OCI-LY1 (cell line): Measurements from ENCODE around the gene C3.

ENCODE experiments used
- H2AFZ ChIP-seq: fragments of 200-600 bp; sonication (generic), shearing (Covaris generic); 2 replicates; pipeline ENCODE4 v1.6.0; 2014; ENCODE audit warnings: antibody characterized with exemption, mild to moderate bottlenecking, low read length
- H3F3A ChIP-seq: fragments of 200-600 bp; sonication (generic), shearing (Covaris generic); 2 replicates; pipeline ENCODE4 v1.6.0; 2014; ENCODE audit warnings: mild to moderate bottlenecking, antibody characterized with exemption, low read length, moderate library complexity; ENCODE audit not compliant: insufficient read depth
- H3K27ac ChIP-seq: fragments of 200-600 bp; sonication (generic); 2 replicates; pipeline ENCODE4 v1.5.1; 2014; ENCODE audit warnings: low read length, mixed run types, mild to moderate bottlenecking, low read depth; ENCODE audit not compliant: poor library complexity, severe bottlenecking
- H3K27me3 ChIP-seq: fragments of 200-600 bp; sonication (generic); 2 replicates; pipeline ENCODE4 v1.6.0; 2014; ENCODE audit warnings: antibody characterized with exemption, mild to moderate bottlenecking, low read length, moderate library complexity; ENCODE audit not compliant: insufficient read depth
- H3K36me3 ChIP-seq: fragments of 200-600 bp; sonication (generic); 2 replicates; pipeline ENCODE4 v1.6.1; 2014; ENCODE audit warnings: mild to moderate bottlenecking, antibody characterized with exemption, low read length, moderate library complexity, mixed read lengths; ENCODE audit not compliant: insufficient read depth
- H3K4me1 ChIP-seq: fragments of 200-600 bp; sonication (generic); 2 replicates; pipeline ENCODE4 v1.5.1; 2014; ENCODE audit warnings: mild to moderate bottlenecking, low read length, moderate library complexity; ENCODE audit not compliant: insufficient read depth, severe bottlenecking
- H3K4me2 ChIP-seq: fragments of 200-600 bp; sonication (generic), shearing (Covaris generic); 2 replicates; pipeline ENCODE4 v1.6.1; 2014; ENCODE audit warnings: low read length
- H3K4me3 ChIP-seq: fragments of 200-600 bp; sonication (generic); 2 replicates; pipeline ENCODE4 v1.5.1; 2014; ENCODE audit warnings: low read length, low read depth, mild to moderate bottlenecking, mixed read lengths; ENCODE audit not compliant: poor library complexity, severe bottlenecking
- H3K79me2 ChIP-seq: fragments of 200-600 bp; shearing (Covaris generic); 2 replicates; pipeline ENCODE4 v1.6.1; 2016; ENCODE audit warnings: mixed run types, low read length, mixed read lengths; ENCODE audit not compliant: insufficient read depth
- H3K9ac ChIP-seq: fragments of 200-600 bp; sonication (generic), shearing (Covaris generic); 2 replicates; pipeline ENCODE4 v1.6.1; 2014; ENCODE audit warnings: mild to moderate bottlenecking, low read length, mixed read lengths
- H3K9me2 ChIP-seq: fragments of 200-600 bp; sonication (generic), shearing (Covaris generic); 2 replicates; pipeline ENCODE4 v1.6.1; 2014; ENCODE audit warnings: low read depth, mild to moderate bottlenecking, low read length, mixed read lengths
- H3K9me3 ChIP-seq: fragments of 200-600 bp; shearing (Covaris generic); 2 replicates; pipeline ENCODE4 v1.6.1; 2014; ENCODE audit warnings: low read length, mixed read lengths
- H4K20me1 ChIP-seq: fragments of 200-600 bp; sonication (generic), shearing (Covaris generic); 2 replicates; pipeline ENCODE4 v1.6.0; 2016; ENCODE audit warnings: mild to moderate bottlenecking, low read length; ENCODE audit not compliant: insufficient read depth
- EZH2 ChIP-seq: fragments of 200-600 bp; sonication (generic), shearing (Covaris generic); IDR thresholded peaks from 2 replicates; pipeline ENCODE4 v1.8.0; 2017; ENCODE audit warnings: borderline replicate concordance, mixed run types, mild to moderate bottlenecking, antibody characterized with exemption, low read length, moderate library complexity, mixed read lengths
- TF ChIP-seq, protein P1 (sequence below): fragments of 200-600 bp; sonication (generic), shearing (Covaris generic); IDR thresholded peaks from 2 replicates; pipeline ENCODE4 v1.5.1; 2017; ENCODE audit warnings: mild to moderate bottlenecking, antibody characterized with exemption, low read length, moderate library complexity, mixed read lengths

Gene C3

DNA sequence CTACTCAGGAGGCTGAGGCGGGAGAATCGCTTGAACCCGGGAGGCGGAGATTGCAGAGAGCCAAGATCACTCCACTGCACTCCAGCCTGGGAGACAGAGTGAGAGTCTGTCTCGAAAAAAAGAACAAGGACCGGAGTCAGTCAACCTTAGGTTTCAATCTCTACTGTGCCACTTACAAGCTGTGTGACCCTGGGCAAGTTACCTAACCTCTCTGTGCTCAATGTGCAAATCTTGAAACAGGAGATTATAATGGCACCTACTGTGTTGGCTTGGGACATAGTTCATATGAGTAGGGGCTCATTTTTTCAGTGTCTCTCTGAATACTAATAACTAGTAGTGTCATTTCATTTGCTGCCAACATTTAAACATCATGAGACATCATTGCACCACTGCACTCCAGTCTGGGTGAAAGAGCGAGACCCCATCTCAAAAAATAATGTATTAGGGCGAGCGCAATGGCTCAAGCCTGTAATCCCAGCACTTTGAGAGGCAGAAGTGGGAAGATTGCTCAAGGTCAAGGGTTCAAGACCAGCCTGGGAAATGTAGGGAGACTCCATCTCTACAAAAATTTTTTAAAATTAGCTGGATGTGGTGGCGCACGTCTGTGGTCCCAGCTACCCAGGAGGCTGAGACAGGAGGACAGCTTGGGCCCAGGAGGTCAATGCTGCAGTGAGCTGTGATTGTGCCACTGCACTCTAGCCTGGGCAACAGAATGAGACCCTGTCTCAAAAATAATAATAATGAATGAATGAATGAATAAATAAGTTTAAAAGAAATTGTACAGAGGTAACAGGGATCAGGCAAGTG is 5.5 kb downstream of the C3 start:
- no peaks in the 10 kb centered on the region for H3K79me2 ChIP-seq
- no peaks in the 10 kb centered on the region for H3K9me2 ChIP-seq
- H4K20me1 ChIP-seq: no peaks in the 10 kb centered on the region
- H3K36me3 ChIP-seq: no peaks in the 10 kb centered on the region
- no peak overlapping the region for H3K27ac ChIP-seq
- H3F3A ChIP-seq: no peaks in the 10 kb centered on the region
- H3K9me3 ChIP-seq: no peaks in the 10 kb centered on the region
- H3K4me2 ChIP-seq: no peak overlapping the region
- H3K27me3 ChIP-seq: no peaks in the 10 kb centered on the region; the same call in 1 of the 2 replicates
- no peaks in the 10 kb centered on the region for H3K4me1 ChIP-seq
- no peak overlapping the region for H3K4me3 ChIP-seq
- no peak overlapping the region for H3K9ac ChIP-seq
- no peak overlapping the region for H2AFZ ChIP-seq
- TF ChIP-seq, protein P1, sequence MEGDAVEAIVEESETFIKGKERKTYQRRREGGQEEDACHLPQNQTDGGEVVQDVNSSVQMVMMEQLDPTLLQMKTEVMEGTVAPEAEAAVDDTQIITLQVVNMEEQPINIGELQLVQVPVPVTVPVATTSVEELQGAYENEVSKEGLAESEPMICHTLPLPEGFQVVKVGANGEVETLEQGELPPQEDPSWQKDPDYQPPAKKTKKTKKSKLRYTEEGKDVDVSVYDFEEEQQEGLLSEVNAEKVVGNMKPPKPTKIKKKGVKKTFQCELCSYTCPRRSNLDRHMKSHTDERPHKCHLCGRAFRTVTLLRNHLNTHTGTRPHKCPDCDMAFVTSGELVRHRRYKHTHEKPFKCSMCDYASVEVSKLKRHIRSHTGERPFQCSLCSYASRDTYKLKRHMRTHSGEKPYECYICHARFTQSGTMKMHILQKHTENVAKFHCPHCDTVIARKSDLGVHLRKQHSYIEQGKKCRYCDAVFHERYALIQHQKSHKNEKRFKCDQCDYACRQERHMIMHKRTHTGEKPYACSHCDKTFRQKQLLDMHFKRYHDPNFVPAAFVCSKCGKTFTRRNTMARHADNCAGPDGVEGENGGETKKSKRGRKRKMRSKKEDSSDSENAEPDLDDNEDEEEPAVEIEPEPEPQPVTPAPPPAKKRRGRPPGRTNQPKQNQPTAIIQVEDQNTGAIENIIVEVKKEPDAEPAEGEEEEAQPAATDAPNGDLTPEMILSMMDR: no peak
- no peak for TF ChIP-seq EZH2

DNA sequence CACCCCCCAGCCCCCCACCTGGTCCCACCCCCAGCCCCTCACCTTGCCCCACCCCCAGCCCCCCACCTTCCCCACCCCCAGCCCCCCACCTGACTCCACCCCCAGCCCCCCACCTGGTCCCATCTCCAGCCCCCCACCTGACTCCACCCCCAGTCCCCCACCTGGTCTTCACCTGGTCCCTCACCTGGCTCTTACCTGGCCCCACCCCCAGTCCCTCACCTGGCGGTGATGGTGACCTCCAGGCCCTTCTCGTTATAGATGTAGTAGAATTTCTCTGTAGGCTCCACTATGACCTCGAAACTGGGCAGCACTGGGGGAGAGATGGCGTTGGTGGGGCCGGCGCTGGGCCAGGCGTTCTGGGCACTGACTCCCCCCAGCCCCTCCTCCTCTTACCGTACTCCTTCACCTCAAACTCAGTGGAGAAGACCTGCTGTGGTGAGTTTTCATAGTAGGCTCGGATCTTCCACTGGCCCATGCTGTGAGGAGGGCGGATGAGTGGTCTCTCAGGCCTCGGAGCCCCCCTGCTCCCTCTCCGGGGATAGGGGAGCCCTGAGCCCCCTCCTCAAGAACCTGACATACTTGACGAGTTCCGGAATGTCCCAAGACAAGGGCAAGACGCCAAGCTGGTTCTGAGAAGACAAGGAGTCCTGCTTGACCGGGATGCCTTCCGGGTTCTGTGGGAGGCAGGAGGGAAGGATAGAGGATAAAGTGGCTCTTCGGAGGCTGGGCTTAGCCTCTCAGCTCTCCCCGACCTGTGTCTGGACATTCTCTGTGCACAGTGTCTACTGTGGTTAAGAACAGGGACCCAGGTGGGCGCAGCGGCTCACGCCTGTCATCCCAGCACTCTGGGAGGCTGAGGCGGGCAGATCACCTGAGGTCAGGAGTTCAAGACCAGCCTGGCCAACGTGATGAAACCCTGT is 6.4 kb downstream of the C3 start:
- TF ChIP-seq, protein P1: no peak
- no peak for TF ChIP-seq EZH2

GRCh38 chr19:6712692-6713670 is 7.5 kb downstream of the C3 start:
- no peaks in the 10 kb centered on the region for H4K20me1 ChIP-seq
- no peaks in the 10 kb centered on the region for H3K9me2 ChIP-seq
- no peak overlapping the region for H3K9ac ChIP-seq
- H3K4me2 ChIP-seq: no peak overlapping the region
- no peaks in the 10 kb centered on the region for H3F3A ChIP-seq
- H3K9me3 ChIP-seq: no peaks in the 10 kb centered on the region
- H3K4me3 ChIP-seq: no peak overlapping the region
- no peaks in the 10 kb centered on the region for H3K36me3 ChIP-seq
- no peaks in the 10 kb centered on the region for H3K4me1 ChIP-seq
- no peaks in the 10 kb centered on the region for H3K79me2 ChIP-seq
- H3K27ac ChIP-seq: no peak overlapping the region
- TF ChIP-seq, protein P1: no peak
- TF ChIP-seq EZH2: no peak
- no peaks in the 10 kb centered on the region; the same call in 1 of the 2 replicates for H3K27me3 ChIP-seq
- H2AFZ ChIP-seq: no peak overlapping the region

More for the DNA sequence above, 6.4 kb downstream of the C3 start:
- H3K4me2 ChIP-seq: no peak overlapping the region
- no peak overlapping the region for H3K4me3 ChIP-seq
- no peaks in the 10 kb centered on the region for H3K79me2 ChIP-seq
- H3K27ac ChIP-seq: no peak overlapping the region
- H2AFZ ChIP-seq: no peak overlapping the region
- no peaks in the 10 kb centered on the region for H3K9me2 ChIP-seq
- H3K27me3 ChIP-seq: no peaks in the 10 kb centered on the region; the same call in 1 of the 2 replicates
- no peaks in the 10 kb centered on the region for H3K36me3 ChIP-seq
- no peaks in the 10 kb centered on the region for H3F3A ChIP-seq
- no peaks in the 10 kb centered on the region for H4K20me1 ChIP-seq
- H3K4me1 ChIP-seq: no peaks in the 10 kb centered on the region
- H3K9me3 ChIP-seq: no peaks in the 10 kb centered on the region
- H3K9ac ChIP-seq: no peak overlapping the region
